Measurements from ENCODE around the gene ARHGEF9. TPM values are rescaled to one million over a fixed set of nuclear protein-coding genes. Genes with fewer than 3 reads are reported as not detected.

The ARHGEF9 gene
- total RNA-seq, 1 donor from 2014 or later = 56.4 TPM

GRCh38 chrX:63768760-63769159 lies 16.3 kb downstream of the ARHGEF9 start:
- Mint-ChIP-seq H3K4me1 (ENCODE audit: low read depth) (peaks cover 6% of the 10 kb centered on the region), H3K27me3 (ENCODE audit: low read depth) (no peaks in the 10 kb centered on the region), H3K4me3 (ENCODE audit: unreplicated experiment) (no peak overlapping the region), H3K9me3 (ENCODE audit: low read depth) (peaks cover 31% of the 10 kb centered on the region), H3K27ac (ENCODE audit: unreplicated experiment) (no peak overlapping the region), H3K36me3 (ENCODE audit: low read depth) (peaks cover 6% of the 10 kb centered on the region)
- no peak for DNase-seq (ENCODE audit: low spot score)
- no peak for TF ChIP-seq CTCF (IDR thresholded peaks at IDR 0.05)

GRCh38 chrX:63765712-63766111 lies 19.3 kb downstream of the ARHGEF9 start:
- no peaks in the 10 kb centered on the region for H3K27me3 Mint-ChIP-seq (ENCODE audit: low read depth)
- peaks cover 6% of the 10 kb centered on the region for H3K36me3 Mint-ChIP-seq (ENCODE audit: low read depth)
- H3K4me1 Mint-ChIP-seq (ENCODE audit: low read depth) = peaks cover 16% of the 10 kb centered on the region
- no peak overlapping the region for H3K27ac Mint-ChIP-seq (ENCODE audit: unreplicated experiment)
- H3K9me3 Mint-ChIP-seq (ENCODE audit: low read depth) = peaks cover 12% of the 10 kb centered on the region
- no peak for TF ChIP-seq CTCF (IDR thresholded peaks at IDR 0.05)
- DNase-seq (ENCODE audit: low spot score) = no peak
- no peak overlapping the region for H3K4me3 Mint-ChIP-seq (ENCODE audit: unreplicated experiment)

- peaks cover 6% of the 10 kb centered on the region for H3K36me3 Mint-ChIP-seq (ENCODE audit: low read depth)
- H3K4me3 Mint-ChIP-seq (ENCODE audit: unreplicated experiment) = no peak overlapping the region
- H3K9me3 Mint-ChIP-seq (ENCODE audit: low read depth) = peaks cover 11% of the 10 kb centered on the region
- no peak for TF ChIP-seq CTCF (IDR thresholded peaks at IDR 0.05)
- no peaks in the 10 kb centered on the region for H3K27me3 Mint-ChIP-seq (ENCODE audit: low read depth)
- no peak overlapping the region for H3K27ac Mint-ChIP-seq (ENCODE audit: unreplicated experiment)
- H3K4me1 Mint-ChIP-seq (ENCODE audit: low read depth) = peaks cover 16% of the 10 kb centered on the region
- no peak for DNase-seq (ENCODE audit: low spot score)
Measured at GRCh38 chrX:63764946-63765345, 20.1 kb downstream of the ARHGEF9 start.

GRCh38 chrX:63761639-63762038 lies 23.4 kb downstream of the ARHGEF9 start:
- peak; percentile 72 for TF ChIP-seq CTCF (IDR thresholded peaks at IDR 0.05)
- Mint-ChIP-seq H3K27ac (ENCODE audit: unreplicated experiment) (peak overlapping the region; percentile 49), H3K9me3 (ENCODE audit: low read depth) (no peaks in the 10 kb centered on the region), H3K27me3 (ENCODE audit: low read depth) (no peaks in the 10 kb centered on the region), H3K4me1 (ENCODE audit: low read depth) (peaks cover 16% of the 10 kb centered on the region), H3K36me3 (ENCODE audit: low read depth) (peaks cover 2% of the 10 kb centered on the region), H3K4me3 (ENCODE audit: unreplicated experiment) (no peak overlapping the region)
- no peak for DNase-seq (ENCODE audit: low spot score)

- H3K36me3 Mint-ChIP-seq (ENCODE audit: low read depth) = no peaks in the 10 kb centered on the region
Measured at GRCh38 chrX:63758011-63758410, 27.0 kb downstream of the ARHGEF9 start.

More at GRCh38 chrX:63758011-63758410, 27.0 kb downstream of the ARHGEF9 start:
- no peak overlapping the region for H3K27ac Mint-ChIP-seq (ENCODE audit: unreplicated experiment)
- no peaks in the 10 kb centered on the region for H3K27me3 Mint-ChIP-seq (ENCODE audit: low read depth)
- no peak overlapping the region for H3K4me3 Mint-ChIP-seq (ENCODE audit: unreplicated experiment)
- no peak for TF ChIP-seq CTCF (IDR thresholded peaks at IDR 0.05)
- peaks cover 22% of the 10 kb centered on the region for H3K4me1 Mint-ChIP-seq (ENCODE audit: low read depth)
- peaks cover 3% of the 10 kb centered on the region for H3K9me3 Mint-ChIP-seq (ENCODE audit: low read depth)
- DNase-seq (ENCODE audit: low spot score) = no peak

All from chondrocyte (in vitro differentiated cells).